GM21367 (cell line): Measurements from ENCODE around the gene SPC25.
"Not testable (repeated sequence)": the region's sequence is repeated elsewhere in the genome, so short reads cannot be mapped to it uniquely, and the experiment has no call there.

Experiments used
- ATAC-seq: cut with Tn5 transposase; IDR thresholded peaks from one replicate; pipeline ENCODE4 v1.9.1; 2021; ENCODE audit not compliant: unreplicated experiment

Gene SPC25

GRCh38 chr2:168903888-168904287, 13.7 kb upstream of the SPC25 start:
- no peak for ATAC-seq

DNA sequence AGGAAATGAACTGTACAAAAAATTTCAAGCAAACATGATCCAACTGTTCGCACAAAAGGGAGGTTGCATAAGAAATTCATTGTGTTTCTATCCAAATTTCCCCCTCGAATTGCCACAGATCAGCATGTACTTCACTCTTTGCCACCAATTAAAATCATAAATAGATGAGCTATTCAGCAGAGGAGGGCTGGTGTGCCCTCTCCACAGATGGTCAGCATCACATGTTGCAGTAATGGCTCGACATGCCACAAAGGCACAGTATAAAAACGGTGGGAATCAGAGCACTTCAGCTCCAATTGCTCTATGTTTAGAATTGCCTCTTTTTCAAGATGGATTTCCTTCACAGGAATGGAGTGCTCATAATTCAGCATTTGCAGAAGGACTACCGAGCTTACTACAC, 10.8 kb upstream of the SPC25 start, which contains the start of gene G6PC2:
Gene G6PC2 (plus strand): TSS at position 289 of the 400 bp plus-strand sequence. CDS start 41 bp downstream, at position 330.
- ATAC-seq, result no peak

- ATAC-seq, result no peak
Observed at GRCh38 chr2:168897449-168897848, 7.2 kb upstream of the SPC25 start.

DNA sequence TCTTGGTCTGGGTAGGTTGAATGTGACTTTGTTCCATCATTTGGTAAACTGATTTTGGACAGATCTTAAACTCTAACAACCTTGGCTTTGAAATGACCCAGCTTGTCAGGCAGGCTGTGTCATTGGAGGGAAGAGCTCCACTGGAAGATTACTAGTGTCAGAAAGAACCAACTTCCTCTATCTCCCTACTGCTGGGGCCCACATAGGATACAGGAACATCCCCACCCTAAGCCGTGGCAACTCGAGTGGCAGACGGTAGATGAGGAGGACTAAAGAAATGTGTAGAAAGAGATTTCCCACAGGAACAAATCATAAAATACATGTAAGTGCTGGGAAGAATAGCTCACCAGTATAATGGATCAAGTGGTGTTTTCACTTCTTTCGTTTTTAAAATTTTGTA, 6.6 kb upstream of the SPC25 start:
- ATAC-seq, result no peak

DNA sequence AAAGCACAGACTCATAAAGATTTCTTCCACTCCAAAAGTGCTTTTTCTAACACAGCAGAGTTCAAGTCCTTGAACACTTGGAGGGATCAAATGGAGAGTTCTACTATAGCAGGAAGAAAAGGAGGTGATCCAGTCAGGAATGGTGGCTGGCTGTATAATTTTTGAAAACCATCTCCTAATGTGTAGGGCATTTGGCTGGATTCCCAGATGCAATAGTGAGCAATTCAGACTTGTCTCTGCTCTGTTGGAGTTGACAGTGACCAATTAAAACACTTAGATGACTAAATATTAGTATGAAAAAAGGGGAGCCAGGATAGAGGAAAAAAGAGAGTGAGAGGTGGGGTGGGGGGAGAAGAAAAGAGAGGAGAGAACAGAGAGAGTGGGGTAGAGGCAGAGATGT, 5.5 kb upstream of the SPC25 start:
- ATAC-seq, result no peak

GRCh38 chr2:168894720-168895119, 4.5 kb upstream of the SPC25 start:
- ATAC-seq, result no peak

DNA sequence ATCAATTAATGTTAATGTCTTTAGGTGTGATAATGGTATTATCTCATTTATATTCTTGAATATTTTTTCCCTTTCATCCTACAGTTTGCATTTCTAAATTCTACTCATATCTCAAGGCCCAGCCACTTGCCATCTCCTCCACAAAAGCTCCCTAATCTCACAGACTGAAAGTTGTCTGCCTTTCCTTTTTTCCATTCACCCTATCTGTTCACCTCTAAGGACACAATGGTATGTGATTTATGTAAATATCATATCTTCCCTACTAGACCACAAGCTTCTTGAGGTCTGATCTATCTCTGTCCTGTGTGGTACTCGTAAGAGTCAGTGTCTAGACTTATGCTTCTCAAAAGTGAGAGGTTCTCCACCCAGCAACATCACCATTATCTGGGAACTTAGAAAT, 3.9 kb upstream of the SPC25 start:
- no peak for ATAC-seq

- no peak for ATAC-seq
Observed at GRCh38 chr2:168892327-168892726, 2.1 kb upstream of the SPC25 start.

- no peak for ATAC-seq
Observed at GRCh38 chr2:168889635-168890005, 610 bp downstream of the SPC25 start.

GRCh38 chr2:168884975-168885374, 5.3 kb downstream of the SPC25 start:
- ATAC-seq, result no peak

DNA sequence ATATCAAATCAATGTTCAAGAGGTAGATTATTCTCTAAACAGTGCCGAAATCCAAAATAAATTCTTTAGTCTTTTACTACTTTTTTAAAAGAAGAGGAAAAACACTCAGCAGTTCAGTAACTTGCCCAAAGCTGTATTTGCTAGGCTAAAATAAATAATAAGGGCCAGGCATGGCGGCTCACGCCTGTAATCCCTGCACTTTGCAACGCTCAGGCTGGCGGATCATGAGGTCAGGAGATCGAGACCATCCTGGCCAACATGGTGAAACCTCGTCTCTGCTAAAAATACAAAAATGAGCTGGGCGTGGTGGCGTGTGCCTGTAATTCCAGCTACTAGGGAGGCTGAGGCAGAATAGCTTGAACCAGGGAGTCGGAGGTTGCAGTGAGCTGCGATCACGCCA, 8.1 kb downstream of the SPC25 start:
- ATAC-seq, result not testable (repeated sequence)

DNA sequence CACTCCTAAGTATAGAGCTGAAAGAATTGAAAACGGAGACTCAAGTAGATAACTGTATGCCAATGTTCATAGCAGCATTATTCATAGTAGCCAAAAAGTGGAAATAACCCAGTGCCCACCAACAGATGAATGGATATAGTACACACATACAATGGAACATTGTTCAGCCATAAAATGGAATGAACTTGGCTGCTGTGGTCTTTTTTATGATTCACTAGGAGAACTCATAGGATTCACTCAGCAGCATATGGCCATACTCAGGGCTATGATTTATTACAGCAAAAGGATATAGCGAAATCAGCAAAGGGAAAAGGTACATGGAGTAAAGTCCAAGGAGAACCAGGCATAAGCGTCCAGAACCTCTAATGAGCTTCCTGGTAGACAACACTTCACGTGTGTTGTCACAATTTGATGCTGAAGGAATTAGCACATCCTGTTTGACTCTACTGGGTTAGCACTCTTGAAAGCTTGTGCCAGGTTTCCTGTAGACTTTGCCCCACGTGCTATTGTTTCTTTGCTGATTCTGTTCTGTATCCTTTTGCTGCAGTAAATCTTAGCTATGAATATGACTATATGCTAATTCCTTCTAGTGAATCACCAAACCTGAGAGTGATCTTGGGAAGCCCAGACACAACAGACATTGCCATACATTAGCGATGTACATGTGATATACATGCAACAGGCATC, 15.7 kb downstream of the SPC25 start:
- no peak for ATAC-seq

- not testable (repeated sequence) for ATAC-seq
Observed at GRCh38 chr2:168870824-168871223, 19.4 kb downstream of the SPC25 start.

DNA sequence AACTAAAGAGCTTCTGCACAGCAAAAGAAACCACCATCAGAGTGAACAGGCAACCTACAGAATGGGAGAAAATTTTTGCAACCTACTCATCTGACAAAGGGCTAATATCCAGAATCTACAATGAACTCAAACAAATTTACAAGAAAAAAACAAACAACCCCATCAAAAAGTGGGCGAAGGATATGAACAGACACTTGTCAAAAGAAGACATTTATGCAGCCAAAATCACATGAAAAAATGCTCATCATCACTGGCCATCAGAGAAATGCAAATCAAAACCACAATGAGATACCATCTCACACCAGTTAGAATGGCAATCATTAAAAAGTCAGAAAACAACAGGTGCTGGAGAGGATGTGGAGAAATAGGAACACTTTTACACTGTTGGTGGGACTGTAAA, 19.9 kb downstream of the SPC25 start:
- not testable (repeated sequence) for ATAC-seq

DNA sequence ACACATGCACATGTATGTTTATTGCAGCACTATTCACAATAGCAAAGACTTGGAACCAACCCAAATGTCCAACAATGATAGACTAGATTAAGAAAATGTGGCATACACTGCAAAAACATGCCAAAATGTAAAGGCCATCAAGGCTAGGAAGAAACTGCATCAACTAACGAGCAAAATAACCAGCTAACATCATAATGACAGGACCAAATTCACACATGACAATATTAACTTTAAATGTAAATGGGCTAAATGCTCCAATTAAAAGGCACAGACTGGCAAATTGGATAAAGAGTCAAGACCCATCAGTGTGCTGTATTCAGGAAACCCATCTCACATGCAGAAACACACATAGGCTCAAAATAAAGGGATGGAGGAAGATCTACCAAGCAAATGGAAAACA, 23.1 kb downstream of the SPC25 start:
- not testable (repeated sequence) for ATAC-seq

DNA sequence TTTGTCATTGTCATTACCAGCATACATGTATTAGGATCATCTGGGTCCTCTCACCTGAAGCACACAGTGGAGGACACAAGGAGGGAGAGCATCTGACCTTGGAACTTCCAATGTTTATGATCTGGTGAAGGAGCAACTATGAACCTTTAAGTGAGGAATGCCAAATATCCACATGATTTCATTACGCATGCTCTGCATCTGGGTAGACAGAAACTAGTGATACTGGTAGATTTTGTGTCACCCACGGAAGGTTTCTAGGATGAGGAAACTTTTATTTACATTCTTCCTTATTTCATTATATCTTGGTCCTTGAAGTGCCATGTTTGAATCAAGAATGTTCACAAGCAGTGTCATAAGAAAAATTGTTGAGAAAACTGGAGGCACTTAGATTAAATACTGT, 32.1 kb downstream of the SPC25 start:
- no peak for ATAC-seq

DNA sequence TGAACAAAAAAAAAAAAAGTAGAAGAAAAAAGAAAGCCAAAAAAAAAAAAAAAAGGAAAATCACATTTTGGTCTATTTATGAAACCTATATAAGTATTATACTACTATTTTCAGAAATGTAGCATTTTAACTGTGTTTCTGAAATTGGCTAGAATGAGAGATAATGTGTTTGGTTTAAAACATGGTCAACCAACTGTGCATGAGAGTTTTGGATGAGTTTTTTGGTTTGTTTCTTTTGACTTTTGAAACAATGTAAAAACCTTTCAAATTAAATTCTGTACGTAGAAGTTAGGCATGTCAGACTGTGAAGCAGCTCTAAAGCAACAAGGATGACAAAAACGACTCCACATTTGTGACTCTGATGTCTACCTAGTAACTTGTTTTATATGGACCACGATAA, 34.6 kb downstream of the SPC25 start:
- ATAC-seq, result no peak

DNA sequence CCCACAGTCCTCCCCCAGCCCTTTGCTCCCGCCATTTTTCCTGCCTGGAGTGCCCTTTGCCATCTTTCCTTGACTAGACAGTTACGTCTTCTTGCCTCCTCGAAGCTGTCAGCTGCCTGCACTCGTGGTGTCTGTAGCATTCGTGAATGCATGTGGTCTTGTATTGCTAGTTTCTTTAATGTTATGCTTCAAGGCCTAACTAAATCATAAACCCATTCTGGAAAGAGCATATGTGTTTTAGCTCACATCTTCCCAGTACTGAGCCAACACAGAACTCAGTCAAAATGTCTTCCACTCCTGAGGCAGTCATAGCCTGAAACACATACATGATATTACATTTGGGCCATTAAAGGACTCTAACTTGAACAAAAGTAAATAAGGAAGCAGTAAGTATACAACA, 35.6 kb downstream of the SPC25 start:
- ATAC-seq, result no peak

- no peak for ATAC-seq
Observed at GRCh38 chr2:168853471-168853870, 36.8 kb downstream of the SPC25 start.

DNA sequence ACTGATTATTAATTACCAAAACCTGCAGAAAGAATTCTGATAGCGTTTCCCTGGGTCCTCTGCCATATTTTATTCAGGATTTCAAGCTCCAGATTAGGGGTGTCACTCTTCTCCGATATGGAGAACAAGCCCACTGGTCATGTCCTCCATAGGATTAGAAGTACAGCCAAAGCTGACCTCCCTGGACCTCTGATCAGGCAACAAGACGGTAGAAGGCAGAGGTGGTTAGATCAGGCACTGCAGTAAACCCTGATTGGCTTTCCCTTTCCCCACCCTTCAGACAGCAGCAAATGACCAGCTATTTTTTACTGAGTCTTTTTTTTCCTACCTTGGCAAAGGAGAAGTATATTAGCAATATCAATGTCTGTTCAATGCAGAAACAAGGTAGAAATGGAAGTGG, 37.7 kb downstream of the SPC25 start:
- no peak for ATAC-seq

- ATAC-seq, result no peak
Observed at GRCh38 chr2:168851674-168852320, 38.4 kb downstream of the SPC25 start.

DNA sequence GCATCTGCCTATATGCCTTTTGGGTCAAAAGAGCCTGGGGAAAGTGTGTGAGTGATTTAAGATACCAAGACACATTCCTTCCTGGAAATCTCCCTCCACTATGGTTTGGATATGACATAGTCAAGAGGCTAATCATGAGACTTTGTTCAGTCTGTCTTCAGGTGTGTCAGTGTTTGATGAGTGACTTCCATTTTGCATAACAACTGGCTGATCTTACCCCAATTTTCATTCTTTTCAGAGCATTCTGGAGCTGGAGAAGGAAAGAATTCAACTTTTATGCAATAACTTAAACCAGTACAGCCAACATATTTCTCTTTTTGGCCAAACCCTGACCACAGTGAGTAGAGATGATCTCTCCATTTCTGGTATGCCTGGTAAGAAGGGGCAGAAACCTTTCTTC, 39.4 kb downstream of the SPC25 start:
- no peak for ATAC-seq

GRCh38 chr2:168849610-168850009, 40.6 kb downstream of the SPC25 start:
- ATAC-seq, result no peak
